OCI-LY1 (cell line): ENCODE measurements around the gene NTSR1.
"Not testable (repeated sequence)": the region's sequence is repeated elsewhere in the genome, so short reads cannot be mapped to it uniquely, and the experiment has no call there.

Experiments used
- H2AFZ ChIP-seq: fragments of 200-600 bp; sonication (generic), shearing (Covaris generic); 2 replicates; pipeline ENCODE4 v1.6.0; 2014; ENCODE audit warnings: antibody characterized with exemption, mild to moderate bottlenecking, low read length
- H3F3A ChIP-seq: fragments of 200-600 bp; sonication (generic), shearing (Covaris generic); 2 replicates; pipeline ENCODE4 v1.6.0; 2014; ENCODE audit warnings: mild to moderate bottlenecking, antibody characterized with exemption, low read length, moderate library complexity; ENCODE audit not compliant: insufficient read depth
- H3K27ac ChIP-seq: fragments of 200-600 bp; sonication (generic); 2 replicates; pipeline ENCODE4 v1.5.1; 2014; ENCODE audit warnings: low read length, mixed run types, mild to moderate bottlenecking, low read depth; ENCODE audit not compliant: poor library complexity, severe bottlenecking
- H3K27me3 ChIP-seq: fragments of 200-600 bp; sonication (generic); 2 replicates; pipeline ENCODE4 v1.6.0; 2014; ENCODE audit warnings: antibody characterized with exemption, mild to moderate bottlenecking, low read length, moderate library complexity; ENCODE audit not compliant: insufficient read depth
- H3K36me3 ChIP-seq: fragments of 200-600 bp; sonication (generic); 2 replicates; pipeline ENCODE4 v1.6.1; 2014; ENCODE audit warnings: mild to moderate bottlenecking, antibody characterized with exemption, low read length, moderate library complexity, mixed read lengths; ENCODE audit not compliant: insufficient read depth
- H3K4me1 ChIP-seq: fragments of 200-600 bp; sonication (generic); 2 replicates; pipeline ENCODE4 v1.5.1; 2014; ENCODE audit warnings: mild to moderate bottlenecking, low read length, moderate library complexity; ENCODE audit not compliant: insufficient read depth, severe bottlenecking
- H3K4me2 ChIP-seq: fragments of 200-600 bp; sonication (generic), shearing (Covaris generic); 2 replicates; pipeline ENCODE4 v1.6.1; 2014; ENCODE audit warnings: low read length
- H3K4me3 ChIP-seq: fragments of 200-600 bp; sonication (generic); 2 replicates; pipeline ENCODE4 v1.5.1; 2014; ENCODE audit warnings: low read length, low read depth, mild to moderate bottlenecking, mixed read lengths; ENCODE audit not compliant: poor library complexity, severe bottlenecking
- H3K79me2 ChIP-seq: fragments of 200-600 bp; shearing (Covaris generic); 2 replicates; pipeline ENCODE4 v1.6.1; 2016; ENCODE audit warnings: mixed run types, low read length, mixed read lengths; ENCODE audit not compliant: insufficient read depth
- H3K9ac ChIP-seq: fragments of 200-600 bp; sonication (generic), shearing (Covaris generic); 2 replicates; pipeline ENCODE4 v1.6.1; 2014; ENCODE audit warnings: mild to moderate bottlenecking, low read length, mixed read lengths
- H3K9me2 ChIP-seq: fragments of 200-600 bp; sonication (generic), shearing (Covaris generic); 2 replicates; pipeline ENCODE4 v1.6.1; 2014; ENCODE audit warnings: low read depth, mild to moderate bottlenecking, low read length, mixed read lengths
- H3K9me3 ChIP-seq: fragments of 200-600 bp; shearing (Covaris generic); 2 replicates; pipeline ENCODE4 v1.6.1; 2014; ENCODE audit warnings: low read length, mixed read lengths
- H4K20me1 ChIP-seq: fragments of 200-600 bp; sonication (generic), shearing (Covaris generic); 2 replicates; pipeline ENCODE4 v1.6.0; 2016; ENCODE audit warnings: mild to moderate bottlenecking, low read length; ENCODE audit not compliant: insufficient read depth
- CTCF ChIP-seq: fragments of 200-600 bp; sonication (generic), shearing (Covaris generic); IDR thresholded peaks from 2 replicates; pipeline ENCODE4 v1.5.1; 2017; ENCODE audit warnings: mild to moderate bottlenecking, antibody characterized with exemption, low read length, moderate library complexity, mixed read lengths
- EZH2 ChIP-seq: fragments of 200-600 bp; sonication (generic), shearing (Covaris generic); IDR thresholded peaks from 2 replicates; pipeline ENCODE4 v1.8.0; 2017; ENCODE audit warnings: borderline replicate concordance, mixed run types, mild to moderate bottlenecking, antibody characterized with exemption, low read length, moderate library complexity, mixed read lengths

NTSR1 gene

DNA sequence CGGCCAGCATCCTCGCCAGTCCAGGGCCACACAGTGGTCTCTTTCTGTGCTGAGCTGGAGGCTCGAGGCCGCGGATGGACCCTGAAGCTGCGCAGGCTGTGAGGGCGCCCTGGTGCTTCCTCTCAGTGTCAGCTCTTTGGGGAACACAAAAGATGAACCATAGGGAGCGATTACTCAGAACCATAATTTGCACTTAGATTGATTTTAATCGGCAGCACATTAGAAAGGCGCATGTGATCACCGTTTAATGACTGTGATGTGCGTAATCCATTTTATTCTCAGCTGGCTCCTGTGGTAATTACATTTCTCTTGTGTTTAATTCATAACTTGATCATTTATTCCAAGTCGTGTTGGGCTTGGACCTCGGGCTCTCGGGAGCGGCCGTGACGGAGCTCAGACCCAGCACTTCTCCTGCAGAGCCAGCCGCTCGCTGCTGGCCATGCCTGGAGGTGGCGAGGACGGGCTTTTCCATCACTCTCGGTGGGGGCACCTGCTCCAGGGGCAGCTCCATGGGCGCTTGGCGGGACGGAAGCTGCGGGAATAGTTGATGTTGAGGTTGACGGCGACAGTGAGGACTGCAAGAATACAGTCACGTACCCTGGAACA lies 25.6 kb upstream of the NTSR1 start:
- no peaks in the 10 kb centered on the region for H3K9me3 ChIP-seq
- no peak overlapping the region for H3K4me3 ChIP-seq
- H3F3A ChIP-seq = no peaks in the 10 kb centered on the region
- H3K27ac ChIP-seq = no peak overlapping the region
- H2AFZ ChIP-seq = no peak overlapping the region
- H4K20me1 ChIP-seq = no peaks in the 10 kb centered on the region
- H3K9me2 ChIP-seq = no peaks in the 10 kb centered on the region
- H3K9ac ChIP-seq = no peak overlapping the region
- no peak for TF ChIP-seq EZH2
- TF ChIP-seq CTCF = no peak
- no peaks in the 10 kb centered on the region for H3K4me1 ChIP-seq
- H3K79me2 ChIP-seq = no peaks in the 10 kb centered on the region
- no peak overlapping the region for H3K4me2 ChIP-seq
- no peaks in the 10 kb centered on the region for H3K36me3 ChIP-seq
- H3K27me3 ChIP-seq = peaks cover 8% of the 10 kb centered on the region

DNA sequence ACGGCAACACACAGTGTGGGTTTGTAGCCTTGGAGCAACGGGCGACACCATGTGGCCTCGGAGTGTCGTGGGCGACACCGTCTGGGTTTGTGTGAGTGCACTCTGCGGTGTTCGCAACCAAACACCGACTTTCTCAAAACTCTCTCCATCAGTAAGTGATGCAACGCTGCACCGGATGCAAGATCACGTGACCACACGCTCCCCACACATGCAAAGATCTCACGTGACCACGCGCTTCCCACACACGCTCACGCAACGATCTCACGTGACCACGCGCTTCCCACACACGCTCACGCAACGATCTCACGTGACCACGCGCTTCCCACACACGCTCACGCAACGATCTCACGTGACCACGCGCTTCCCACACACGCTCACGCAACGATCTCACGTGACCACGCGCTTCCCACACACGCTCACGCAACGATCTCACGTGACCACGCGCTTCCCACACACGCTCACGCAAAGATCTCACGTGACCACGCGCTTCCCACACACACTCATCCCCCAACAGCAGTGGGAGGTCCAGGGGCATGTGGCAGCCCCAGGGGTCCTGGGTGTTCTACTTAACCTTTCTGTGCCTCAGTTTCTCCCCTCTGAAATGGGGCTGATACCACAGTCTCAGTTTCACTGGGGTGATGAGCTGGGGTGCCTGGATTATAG lies 24.8 kb upstream of the NTSR1 start:
- peaks cover 11% of the 10 kb centered on the region for H3K27me3 ChIP-seq
- H3K4me1 ChIP-seq, H4K20me1 ChIP-seq, H3K79me2 ChIP-seq, H3K4me2 ChIP-seq, H3K9ac ChIP-seq, H3F3A ChIP-seq, H2AFZ ChIP-seq, H3K36me3 ChIP-seq, H3K27ac ChIP-seq, H3K9me2 ChIP-seq, H3K4me3 ChIP-seq, H3K9me3 ChIP-seq: not testable (repeated sequence)

GRCh38 chr20:62684981-62685380 lies 23.7 kb upstream of the NTSR1 start:
- Histone ChIP-seq H3F3A (no peaks in the 10 kb centered on the region), H2AFZ (no peak overlapping the region), H3K36me3 (no peaks in the 10 kb centered on the region), H3K4me1 (no peaks in the 10 kb centered on the region), H3K4me3 (no peak overlapping the region), H3K27me3 (peaks cover 11% of the 10 kb centered on the region), H4K20me1 (no peaks in the 10 kb centered on the region), H3K4me2 (no peak overlapping the region), H3K9me3 (no peaks in the 10 kb centered on the region), H3K79me2 (no peaks in the 10 kb centered on the region), H3K9ac (no peak overlapping the region), H3K27ac (no peak overlapping the region), H3K9me2 (no peaks in the 10 kb centered on the region)
- TF ChIP-seq EZH2 = no peak
- no peak for TF ChIP-seq CTCF
